GM13977 (cell line): ENCODE data around the gene ADH6.
"Not testable (repeated sequence)": the region's sequence is repeated elsewhere in the genome, so short reads cannot be mapped to it uniquely, and the experiment has no call there.

Source experiments
- DNase-seq: peaks from one replicate; pipeline ENCODE4 v3.0.0; 2012; ENCODE audit warnings: low spot score
- CTCF ChIP-seq: IDR thresholded peaks from 2 replicates; pipeline ENCODE4 v1.5.1; 2012; ENCODE audit warnings: mild to moderate bottlenecking, control low read depth; ENCODE audit not compliant: insufficient read depth; ENCODE audit errors: extremely low read depth, missing control alignments
- in situ Hi-C: fragments of 300-500 bp; cut with MboI; formaldehyde crosslinking; loops from one replicate; pipeline ENCODE4 v1.12.0; 2022; ENCODE audit warnings: low sequenced_read_pairs, low pct_unique_long_range_greater_than_20kb, mixed read lengths, inconsistent platforms; ENCODE audit not compliant: unreplicated experiment

The ADH6 gene

GRCh38 chr4:99219072-99219471 is at the start of gene ADH6:
Gene ADH6, minus strand, starts transcription at chr4:99219246. Its CDS starts 94 bp downstream, at chr4:99219152.
- TF ChIP-seq CTCF, result no peak
- in situ Hi-C loops, result no loop called here
- no peak for DNase-seq

GRCh38 chr4:99264927-99265326 is 45.9 kb upstream of the ADH6 start:
- TF ChIP-seq CTCF, result no peak
- DNase-seq, result no peak
- in situ Hi-C loops, result no loop called here

- in situ Hi-C loops, result no loop called here
- TF ChIP-seq CTCF, result no peak
- no peak for DNase-seq
Measured at GRCh38 chr4:99252746-99253145, 33.7 kb upstream of the ADH6 start.

DNA sequence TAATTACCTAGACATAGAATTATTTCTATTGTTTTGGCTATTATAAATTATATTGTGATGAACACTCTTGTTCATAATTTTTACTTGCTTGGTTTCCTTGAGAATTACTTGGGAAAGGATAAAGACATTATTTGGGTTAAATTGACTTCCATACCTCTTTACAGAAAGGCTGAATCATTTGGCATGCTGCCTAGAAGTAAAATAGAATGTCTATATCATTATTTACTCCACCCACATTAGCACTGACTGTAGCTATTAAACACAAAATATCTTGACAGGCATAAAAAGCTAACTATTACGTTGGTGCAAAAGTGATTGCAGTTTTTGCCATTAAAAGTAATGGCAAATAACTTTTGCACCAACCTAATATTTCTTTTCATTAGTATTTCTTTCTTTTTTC is 29.7 kb upstream of the ADH6 start:
- in situ Hi-C loops, result no loop called here
- TF ChIP-seq CTCF, result no peak
- DNase-seq, result no peak

DNA sequence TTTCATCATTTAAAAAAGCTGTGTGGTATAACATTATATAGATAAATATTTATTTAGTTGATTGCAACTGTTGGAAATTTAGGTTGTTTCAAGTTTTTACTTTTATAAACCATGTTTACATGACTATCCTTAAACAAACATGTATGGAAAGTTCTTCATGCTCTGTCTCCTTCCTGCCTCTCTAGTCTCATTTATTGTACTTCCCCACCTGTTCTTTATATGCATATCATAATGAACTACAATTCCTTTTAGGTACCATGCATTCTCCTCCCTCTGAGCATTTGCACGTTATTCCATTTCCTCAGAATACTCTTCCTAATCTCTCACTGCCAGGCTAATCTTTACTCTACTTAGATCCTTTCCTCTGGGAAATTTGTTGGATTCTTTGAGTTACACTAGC is 16.9 kb upstream of the ADH6 start:
- TF ChIP-seq CTCF, result no peak
- DNase-seq, result no peak
- in situ Hi-C loops, result no loop called here

- no peak for DNase-seq
- in situ Hi-C loops, result no loop called here
- no peak for TF ChIP-seq CTCF
Measured at GRCh38 chr4:99234331-99235010, 15.4 kb upstream of the ADH6 start.

DNA sequence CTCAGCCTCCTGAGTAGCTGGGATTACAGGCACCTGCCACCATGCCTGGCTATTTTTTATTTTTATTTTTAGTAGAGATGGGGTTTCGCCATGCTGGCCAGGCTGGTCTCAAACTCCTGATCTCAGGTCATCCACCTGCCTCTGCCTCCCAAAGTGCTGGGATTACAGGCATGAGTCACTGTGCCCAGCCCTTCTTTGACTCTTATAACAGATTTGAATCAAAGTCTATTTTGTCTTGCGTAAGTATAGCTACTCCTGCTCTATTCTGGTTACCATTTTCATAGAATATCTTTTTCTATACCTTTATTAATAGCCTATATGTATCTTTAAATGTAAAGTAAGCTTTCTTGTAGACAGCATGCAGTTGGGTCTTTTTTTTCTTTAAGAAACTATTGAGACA is 14.4 kb upstream of the ADH6 start:
- in situ Hi-C loops, DNase-seq: not testable (repeated sequence)

DNA sequence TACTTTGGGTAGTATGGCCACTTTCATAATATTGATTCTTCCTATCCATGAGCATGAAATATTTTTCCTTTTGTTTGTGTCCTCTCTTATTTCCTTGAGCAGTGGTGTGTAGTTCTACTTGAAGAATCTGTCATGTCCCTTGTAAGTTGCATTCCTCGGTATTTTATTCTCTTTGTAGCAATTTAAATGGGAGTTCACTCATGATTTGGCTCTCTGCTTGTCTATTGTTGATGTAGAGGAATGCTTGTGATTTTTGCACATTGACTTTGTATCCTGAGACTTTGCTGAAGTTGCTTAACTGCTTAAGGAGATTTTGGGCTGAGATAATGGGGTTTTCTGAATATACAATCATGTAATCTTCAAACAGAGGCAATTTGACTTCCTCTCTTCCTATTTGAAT is 9.7 kb upstream of the ADH6 start:
- in situ Hi-C loops, DNase-seq: not testable (repeated sequence)

DNA sequence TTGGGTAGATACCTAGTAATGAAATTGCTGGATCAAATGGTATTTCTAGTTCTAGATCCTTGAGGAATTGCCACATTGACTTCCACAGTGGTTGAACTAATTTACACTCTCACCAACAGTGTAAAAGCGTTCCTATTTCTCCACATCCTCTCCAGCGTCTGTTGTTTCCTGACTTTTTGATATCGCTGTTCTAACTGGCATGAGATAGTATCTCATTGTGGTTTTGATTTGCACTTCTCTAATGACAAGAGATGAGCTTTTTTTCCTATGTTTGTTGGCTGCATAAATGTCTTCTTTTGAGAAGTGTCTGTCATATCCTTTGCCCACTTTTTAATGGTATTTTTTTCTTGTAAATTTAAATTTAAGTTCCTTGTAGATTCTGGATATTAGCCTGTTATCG is 8.6 kb upstream of the ADH6 start:
- in situ Hi-C loops, result not testable (repeated sequence)

More for the DNA sequence above, 8.6 kb upstream of the ADH6 start:
- DNase-seq, result not testable (repeated sequence)
